GM12864 (cell line): ENCODE measurements around the gene OR2A12.

ENCODE experiments used
- DNase-seq: peaks from one replicate; pipeline ENCODE4 v3.0.0-alpha.2; 2011; ENCODE audit warnings: low read depth
- H3K4me3 ChIP-seq: 2 replicates; pipeline ENCODE4 v1.5.1; 2011; ENCODE audit warnings: mild to moderate bottlenecking, low read depth, low read length, control low read depth
- TF ChIP-seq, protein P1 (sequence below): IDR thresholded peaks from 2 replicates; pipeline ENCODE4 v1.5.1; 2011; ENCODE audit warnings: low read depth, mild to moderate bottlenecking, moderate library complexity, low read length, control low read depth, inconsistent platforms; ENCODE audit errors: missing control alignments

The OR2A12 gene

DNA sequence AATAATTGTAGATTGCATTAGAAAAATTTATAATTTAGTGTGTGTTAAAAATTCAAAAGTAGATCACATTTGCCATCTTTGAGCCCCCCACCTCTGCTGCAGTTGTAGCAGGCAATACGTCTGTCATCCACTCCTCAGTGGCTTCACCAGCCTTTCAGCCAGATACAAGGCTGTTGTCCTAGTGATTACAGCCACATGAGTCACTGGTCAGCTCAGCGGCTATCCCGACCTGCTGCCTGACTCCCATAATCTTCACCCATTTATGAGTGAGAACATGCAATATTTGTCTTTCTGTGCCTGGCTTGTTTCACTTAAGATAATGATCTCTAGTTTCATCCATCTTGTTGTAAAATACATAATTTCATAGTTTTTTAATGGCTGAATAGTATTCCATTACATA, 28.1 kb upstream of the OR2A12 start:
- TF ChIP-seq, protein P1, sequence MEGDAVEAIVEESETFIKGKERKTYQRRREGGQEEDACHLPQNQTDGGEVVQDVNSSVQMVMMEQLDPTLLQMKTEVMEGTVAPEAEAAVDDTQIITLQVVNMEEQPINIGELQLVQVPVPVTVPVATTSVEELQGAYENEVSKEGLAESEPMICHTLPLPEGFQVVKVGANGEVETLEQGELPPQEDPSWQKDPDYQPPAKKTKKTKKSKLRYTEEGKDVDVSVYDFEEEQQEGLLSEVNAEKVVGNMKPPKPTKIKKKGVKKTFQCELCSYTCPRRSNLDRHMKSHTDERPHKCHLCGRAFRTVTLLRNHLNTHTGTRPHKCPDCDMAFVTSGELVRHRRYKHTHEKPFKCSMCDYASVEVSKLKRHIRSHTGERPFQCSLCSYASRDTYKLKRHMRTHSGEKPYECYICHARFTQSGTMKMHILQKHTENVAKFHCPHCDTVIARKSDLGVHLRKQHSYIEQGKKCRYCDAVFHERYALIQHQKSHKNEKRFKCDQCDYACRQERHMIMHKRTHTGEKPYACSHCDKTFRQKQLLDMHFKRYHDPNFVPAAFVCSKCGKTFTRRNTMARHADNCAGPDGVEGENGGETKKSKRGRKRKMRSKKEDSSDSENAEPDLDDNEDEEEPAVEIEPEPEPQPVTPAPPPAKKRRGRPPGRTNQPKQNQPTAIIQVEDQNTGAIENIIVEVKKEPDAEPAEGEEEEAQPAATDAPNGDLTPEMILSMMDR = no peak
- no peak overlapping the region for H3K4me3 ChIP-seq
- no peak for DNase-seq

DNA sequence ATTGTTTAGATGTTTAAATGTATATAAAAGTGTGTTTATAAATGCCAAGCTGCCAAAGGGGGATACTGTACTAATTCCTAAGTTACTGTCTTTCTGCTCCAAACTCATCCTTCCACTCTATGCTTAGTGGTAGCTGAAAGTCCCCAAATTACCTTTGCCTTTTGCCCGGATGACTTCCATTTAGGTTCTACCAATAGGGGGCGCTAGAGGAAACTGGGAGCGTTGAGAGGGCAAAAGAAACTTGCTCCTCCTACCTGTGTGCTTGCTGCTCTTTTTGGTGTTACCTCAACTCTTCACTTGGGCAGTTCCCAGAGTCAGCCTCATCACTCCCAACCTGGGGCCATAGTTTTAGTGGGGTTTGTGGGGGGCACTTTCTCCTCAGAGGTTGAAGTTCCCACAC, 22.4 kb upstream of the OR2A12 start:
- no peak overlapping the region for H3K4me3 ChIP-seq
- TF ChIP-seq, protein P1 = peak; percentile 62
- no peak for DNase-seq

DNA sequence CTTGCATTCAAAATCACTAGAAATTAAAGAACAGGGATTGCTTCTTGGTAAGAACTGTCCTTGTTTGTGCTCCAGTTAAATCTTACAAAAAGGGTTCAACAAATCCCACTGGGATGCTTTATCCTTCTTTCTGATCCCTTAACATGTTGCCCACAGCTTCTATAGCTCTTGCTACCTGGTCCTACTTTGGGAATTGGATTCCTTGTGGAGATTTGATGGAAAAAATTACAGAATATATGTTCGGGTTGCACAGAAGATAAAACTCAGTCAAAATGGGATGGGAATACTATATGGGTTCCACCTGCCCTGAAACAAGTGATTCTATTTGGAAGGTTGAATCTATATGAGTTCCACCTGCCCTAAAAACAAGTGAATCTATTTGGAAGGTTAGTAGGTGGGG, 16.6 kb upstream of the OR2A12 start, which contains the start of gene OR2A25:
Gene OR2A25, plus strand, starts transcription at position 301 of the 400 bp plus-strand sequence. CDS start 4,409 bp downstream, outside the sequence.
- H3K4me3 ChIP-seq = no peak within 1 kb of the TSS
- DNase-seq = no peak
- TF ChIP-seq, protein P1 = no peak

DNA sequence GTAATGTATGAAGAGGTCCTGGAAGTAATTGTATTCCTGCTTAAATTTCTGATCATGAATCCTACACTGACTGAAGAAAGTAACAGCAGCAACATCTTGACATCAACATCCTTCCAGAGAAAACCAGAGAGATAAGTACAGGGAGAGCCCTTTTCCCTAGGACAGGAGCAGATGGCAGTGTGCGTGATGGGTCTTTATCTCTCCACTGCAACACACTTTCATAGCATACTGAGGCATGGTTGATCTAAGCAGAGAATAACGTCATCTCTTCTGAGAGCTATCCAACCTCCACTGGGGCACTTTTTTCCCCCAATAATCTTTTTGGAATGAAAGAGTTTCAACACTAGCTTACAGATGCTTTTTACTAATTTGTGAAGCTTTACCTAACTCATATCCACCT, 16.1 kb upstream of the OR2A12 start:
- H3K4me3 ChIP-seq = no peak overlapping the region
- DNase-seq = no peak
- TF ChIP-seq, protein P1 = no peak

DNA sequence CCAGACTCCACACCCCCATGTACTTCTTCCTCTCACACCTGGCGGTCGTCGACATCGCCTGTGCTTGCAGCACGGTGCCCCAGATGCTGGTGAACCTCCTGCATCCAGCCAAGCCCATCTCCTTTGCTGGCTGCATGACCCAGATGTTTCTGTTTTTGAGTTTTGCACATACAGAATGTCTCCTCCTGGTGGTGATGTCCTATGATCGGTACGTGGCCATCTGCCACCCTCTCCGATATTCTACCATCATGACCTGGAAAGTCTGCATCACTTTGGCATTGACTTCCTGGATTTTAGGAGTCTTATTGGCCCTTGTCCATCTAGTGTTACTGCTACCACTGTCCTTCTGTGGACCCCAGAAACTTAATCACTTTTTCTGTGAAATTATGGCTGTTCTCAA, 11.7 kb upstream of the OR2A12 start:
- no peak for DNase-seq
- TF ChIP-seq, protein P1 = no peak
- no peak overlapping the region for H3K4me3 ChIP-seq

DNA sequence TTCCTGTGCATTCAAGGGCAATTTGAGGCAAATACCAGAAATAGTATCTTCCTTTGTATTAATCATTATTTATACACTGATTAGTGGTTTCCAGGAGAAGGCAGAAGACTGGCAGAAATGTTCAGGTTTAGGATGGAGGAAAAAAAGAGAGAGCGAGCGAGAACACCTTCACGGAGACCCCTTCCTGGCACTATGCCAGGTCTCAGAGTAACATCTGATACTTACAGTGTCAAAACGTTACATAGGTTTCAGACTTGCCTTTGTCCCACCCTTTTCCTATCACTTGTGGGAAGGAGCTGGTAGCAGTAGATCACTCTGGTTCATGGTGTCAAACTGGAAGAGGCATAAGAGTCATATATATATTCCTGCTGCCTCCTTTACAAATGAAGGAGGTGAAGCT, 652 bp downstream of the OR2A12 start:
- TF ChIP-seq, protein P1 = no peak
- no peak overlapping the region for H3K4me3 ChIP-seq
- no peak for DNase-seq

DNA sequence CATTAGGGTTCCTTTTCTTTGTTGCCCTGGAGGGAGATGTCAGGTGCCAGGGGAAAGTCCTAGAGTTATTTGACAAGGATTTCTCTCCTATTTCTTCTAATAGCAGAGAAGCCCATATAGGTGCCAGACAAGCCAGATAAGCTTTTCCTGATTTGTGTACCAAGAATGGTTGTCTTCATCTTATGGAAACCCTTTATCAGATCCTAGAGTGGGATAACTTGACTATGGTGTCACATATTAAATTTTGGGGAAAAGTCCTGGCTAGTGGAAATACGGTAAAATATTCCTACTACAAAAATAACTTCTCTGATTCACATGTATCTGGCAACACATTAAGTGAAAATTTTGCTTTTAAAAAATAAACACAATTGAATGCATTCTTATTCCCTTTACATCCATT, 1.2 kb downstream of the OR2A12 start:
- no peak overlapping the region for H3K4me3 ChIP-seq
- TF ChIP-seq, protein P1 = no peak
- DNase-seq = no peak
